Measurements from ENCODE around the gene CFAP90.

Gene CFAP90

DNA sequence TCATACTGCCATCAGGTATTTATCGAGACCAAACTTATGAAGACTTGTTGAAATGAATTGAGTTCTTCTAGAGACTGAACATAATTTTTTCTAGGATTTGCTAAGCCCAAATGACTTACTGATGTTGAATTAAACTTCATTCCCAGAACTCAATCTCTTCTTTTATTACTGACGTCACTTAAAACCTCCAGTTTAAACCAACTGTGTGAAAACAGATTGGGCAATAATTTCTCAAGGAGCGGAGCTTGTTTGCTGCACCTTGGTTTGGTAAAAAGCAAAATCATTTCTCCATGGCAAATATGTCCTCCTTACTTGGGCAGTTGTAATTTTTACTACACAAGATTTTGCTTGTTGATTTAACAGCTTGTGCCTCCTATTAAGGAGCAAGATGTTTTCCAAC, 37.4 kb downstream of the CFAP90 start:
- DNase-seq (ENCODE audit: extremely low read depth, low read depth) = no peak
- TF ChIP-seq, protein P1, sequence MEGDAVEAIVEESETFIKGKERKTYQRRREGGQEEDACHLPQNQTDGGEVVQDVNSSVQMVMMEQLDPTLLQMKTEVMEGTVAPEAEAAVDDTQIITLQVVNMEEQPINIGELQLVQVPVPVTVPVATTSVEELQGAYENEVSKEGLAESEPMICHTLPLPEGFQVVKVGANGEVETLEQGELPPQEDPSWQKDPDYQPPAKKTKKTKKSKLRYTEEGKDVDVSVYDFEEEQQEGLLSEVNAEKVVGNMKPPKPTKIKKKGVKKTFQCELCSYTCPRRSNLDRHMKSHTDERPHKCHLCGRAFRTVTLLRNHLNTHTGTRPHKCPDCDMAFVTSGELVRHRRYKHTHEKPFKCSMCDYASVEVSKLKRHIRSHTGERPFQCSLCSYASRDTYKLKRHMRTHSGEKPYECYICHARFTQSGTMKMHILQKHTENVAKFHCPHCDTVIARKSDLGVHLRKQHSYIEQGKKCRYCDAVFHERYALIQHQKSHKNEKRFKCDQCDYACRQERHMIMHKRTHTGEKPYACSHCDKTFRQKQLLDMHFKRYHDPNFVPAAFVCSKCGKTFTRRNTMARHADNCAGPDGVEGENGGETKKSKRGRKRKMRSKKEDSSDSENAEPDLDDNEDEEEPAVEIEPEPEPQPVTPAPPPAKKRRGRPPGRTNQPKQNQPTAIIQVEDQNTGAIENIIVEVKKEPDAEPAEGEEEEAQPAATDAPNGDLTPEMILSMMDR (IDR thresholded peaks at IDR 0.05; ENCODE audit: low read depth, low read length) = no peak

DNA sequence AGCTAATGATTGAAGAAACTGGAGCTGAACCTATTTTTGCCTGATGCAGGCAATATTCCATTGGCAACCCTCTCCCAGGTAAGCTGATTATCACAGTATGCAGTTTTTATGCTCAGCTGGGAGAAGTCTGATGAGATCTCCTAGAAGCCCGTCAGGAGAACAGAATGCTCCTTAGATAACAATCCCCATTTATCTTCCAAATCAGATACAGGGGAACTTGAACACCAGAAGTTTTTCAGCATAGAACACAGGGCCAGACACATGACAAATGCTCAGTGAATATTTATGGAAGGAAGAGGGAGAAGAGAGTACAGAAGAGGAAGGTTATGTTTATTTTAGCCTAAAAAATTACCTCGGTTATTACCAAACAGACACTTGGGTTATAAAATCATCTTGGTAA, 37.9 kb downstream of the CFAP90 start:
- no peak for DNase-seq (ENCODE audit: extremely low read depth, low read depth)
- TF ChIP-seq, protein P1 (IDR thresholded peaks at IDR 0.05; ENCODE audit: low read depth, low read length) = no peak

- DNase-seq (ENCODE audit: extremely low read depth, low read depth) = no peak
- TF ChIP-seq, protein P1 (IDR thresholded peaks at IDR 0.05; ENCODE audit: low read depth, low read length) = no peak
Observed at GRCh38 chr5:7811715-7812114, 39.2 kb downstream of the CFAP90 start.

- TF ChIP-seq, protein P1 (IDR thresholded peaks at IDR 0.05; ENCODE audit: low read depth, low read length) = no peak
- DNase-seq (ENCODE audit: extremely low read depth, low read depth) = no peak
Observed at GRCh38 chr5:7808998-7809397, 41.9 kb downstream of the CFAP90 start.

- DNase-seq (ENCODE audit: extremely low read depth, low read depth) = no peak
- TF ChIP-seq, protein P1 (IDR thresholded peaks at IDR 0.05; ENCODE audit: low read depth, low read length) = peak; percentile 17
Observed at GRCh38 chr5:7805379-7805778, 45.6 kb downstream of the CFAP90 start.

- TF ChIP-seq, protein P1 (IDR thresholded peaks at IDR 0.05; ENCODE audit: low read depth, low read length) = no peak
- no peak for DNase-seq (ENCODE audit: extremely low read depth, low read depth)
Observed at GRCh38 chr5:7803937-7804336, 47.0 kb downstream of the CFAP90 start.

GRCh38 chr5:7802855-7803254, 48.1 kb downstream of the CFAP90 start:
- TF ChIP-seq, protein P1 (IDR thresholded peaks at IDR 0.05; ENCODE audit: low read depth, low read length) = no peak
- no peak for DNase-seq (ENCODE audit: extremely low read depth, low read depth)
